Prostate gland (tissue), 2 donors: Measurements from ENCODE around the gene TMEM63C.

ENCODE experiments used
- CTCF ChIP-seq, 4 experiments: fragments of 200-600 bp in 2 of 4; fragments of 450-650 bp in 2 of 4; sonication (generic) in 2 of 4; IDR thresholded peaks; 1 replicate in 3 of 4; 2 replicates in 1 of 4; pipeline ENCODE4 v1.5.1; 2016 to 2019; ENCODE audit warnings: antibody characterized with exemption in 4 of 4, mild to moderate bottlenecking in 2 of 4, moderate library complexity in 2 of 4
- POLR2A ChIP-seq: fragments of 450-650 bp; IDR thresholded peaks from one replicate; pipeline ENCODE4 v1.6.1; 2016; ENCODE audit warnings: antibody characterized with exemption, mild to moderate bottlenecking

GRCh38 chr14:77284466-77284865 is 102.9 kb downstream of the TMEM63C start:
- TF ChIP-seq CTCF (IDR thresholded peaks at IDR 0.05) (no peak), POLR2A (no peak)
